WTC11 (cell line): ENCODE results near the gene TAS2R10. TPM values are rescaled to one million over a fixed set of nuclear protein-coding genes. Genes with fewer than 3 reads are reported as not detected.

Source experiments
- ATAC-seq: fragments of 200-7000 bp; cut with Tn5 transposase; 2 replicates; pipeline ENCODE4 v1.10.0; 2021; ENCODE audit warnings: mild to moderate bottlenecking, moderate library complexity
- CTCF ChIA-PET: fragments of 300-600 bp; sonication (Branson Sonifier 250); formaldehyde crosslinking; loops from one replicate; lab custom pipeline; 2021; ENCODE audit warnings: antibody characterized with exemption; lab: Charles Lee
- POLR2A ChIA-PET: fragments of 350-600 bp; sonication (Branson Sonifier 250); formaldehyde crosslinking; loops from one replicate; lab custom pipeline; 2021; ENCODE audit warnings: antibody characterized with exemption; lab: Charles Lee
- DNase-seq: peaks from one replicate; pipeline ENCODE4 v3.0.0; 2021; ENCODE audit warnings: low spot score
- H3K27ac Mint-ChIP-seq: 2 replicates; pipeline ENCODE4 v1.8.0; 2021; ENCODE audit warnings: mixed read lengths
- H3K27me3 Mint-ChIP-seq: 2 replicates; pipeline ENCODE4 v1.8.0; 2021; ENCODE audit warnings: low read depth, mild to moderate bottlenecking, moderate library complexity, mixed read lengths
- H3K36me3 Mint-ChIP-seq: 2 replicates; pipeline ENCODE4 v1.8.0; 2021; ENCODE audit warnings: mixed read lengths
- H3K4me1 Mint-ChIP-seq: 2 replicates; pipeline ENCODE4 v1.8.0; 2022; ENCODE audit warnings: mixed read lengths
- H3K4me3 Mint-ChIP-seq: 2 replicates; pipeline ENCODE4 v1.8.0; 2021; ENCODE audit warnings: mild to moderate bottlenecking, moderate library complexity, mixed read lengths
- H3K9me3 Mint-ChIP-seq: 2 replicates; pipeline ENCODE4 v1.8.0; 2021; ENCODE audit warnings: mixed read lengths
- KAT7 ChIP-seq: sonication (generic); formaldehyde crosslinking; IDR thresholded peaks from 2 replicates; pipeline ENCODE4 v1.8.1; 2023; ENCODE audit warnings: missing genetic modification reagents, mild to moderate bottlenecking, borderline replicate concordance
- NFE2L1 ChIP-seq: sonication (generic); formaldehyde crosslinking; IDR thresholded peaks from 2 replicates; pipeline ENCODE4 v1.8.1; 2023; ENCODE audit warnings: missing genetic modification reagents
- NR2C2 ChIP-seq: sonication (generic); formaldehyde crosslinking; IDR thresholded peaks from 2 replicates; pipeline ENCODE4 v1.8.0; 2022; ENCODE audit warnings: mild to moderate bottlenecking, missing genetic modification reagents
- NR3C1 ChIP-seq: sonication (generic); formaldehyde crosslinking; conservative IDR thresholded peaks from 2 replicates; pipeline ENCODE4 v1.8.1; 2023; ENCODE audit warnings: low read depth, mild to moderate bottlenecking, missing genetic modification reagents
- SMAD3 ChIP-seq: sonication (generic); formaldehyde crosslinking; IDR thresholded peaks from 2 replicates; pipeline ENCODE4 v1.8.0; 2022; ENCODE audit warnings: missing genetic modification reagents, mild to moderate bottlenecking, borderline replicate concordance
- STAT6 ChIP-seq: sonication (generic); formaldehyde crosslinking; conservative IDR thresholded peaks from 2 replicates; pipeline ENCODE4 v1.8.1; 2023; ENCODE audit warnings: mild to moderate bottlenecking, low read depth, missing genetic modification reagents, moderate library complexity
- TCF7 ChIP-seq: sonication (generic); formaldehyde crosslinking; IDR thresholded peaks from 2 replicates; pipeline ENCODE4 v1.8.0; 2022; ENCODE audit warnings: mild to moderate bottlenecking, low read depth, missing genetic modification reagents, moderate library complexity
- TEAD4 ChIP-seq: sonication (generic); formaldehyde crosslinking; IDR thresholded peaks from 2 replicates; pipeline ENCODE4 v1.8.0; 2022; ENCODE audit warnings: mild to moderate bottlenecking, missing genetic modification reagents
- ZNF138 ChIP-seq: sonication (generic); formaldehyde crosslinking; conservative IDR thresholded peaks from 2 replicates; pipeline ENCODE4 v1.8.1; 2022; ENCODE audit warnings: mild to moderate bottlenecking, moderate library complexity, missing genetic modification reagents
- ZNF219 ChIP-seq: sonication (generic); formaldehyde crosslinking; IDR thresholded peaks from 2 replicates; pipeline ENCODE4 v1.8.0; 2023; ENCODE audit warnings: missing genetic modification reagents, mild to moderate bottlenecking, borderline replicate concordance
- ZNF232 ChIP-seq: sonication (generic); formaldehyde crosslinking; IDR thresholded peaks from 2 replicates; pipeline ENCODE4 v1.8.0; 2022; ENCODE audit warnings: mild to moderate bottlenecking, missing genetic modification reagents
- ZNF425 ChIP-seq: fragments of 250-450 bp; sonication (Bioruptor Pico); conservative IDR thresholded peaks from 2 replicates; pipeline ENCODE4 v1.9.0; 2021; ENCODE audit warnings: mild to moderate bottlenecking
- ZSCAN18 ChIP-seq: fragments of 250-450 bp; sonication (Bioruptor Pico); IDR thresholded peaks from 2 replicates; pipeline ENCODE4 v2.1.2; 2022; ENCODE audit warnings: mild to moderate bottlenecking, moderate library complexity
- total RNA-seq: library from RNA; stranded (reverse); gene quantifications from 3 replicates; pipeline ENCODE4 v1.2.3, GENCODE V29; 2021
- TF ChIP-seq, protein P1 (sequence below): sonication (generic); formaldehyde crosslinking; IDR thresholded peaks from 2 replicates; pipeline ENCODE4 v1.8.1; 2023; ENCODE audit warnings: mild to moderate bottlenecking, missing genetic modification reagents, borderline replicate concordance
- TF ChIP-seq, protein P2 (sequence below): sonication (generic); formaldehyde crosslinking; IDR thresholded peaks from 2 replicates; pipeline ENCODE4 v1.8.1; 2022; ENCODE audit warnings: mild to moderate bottlenecking, moderate library complexity, missing genetic modification reagents
- TF ChIP-seq, protein P3 (sequence below): sonication (generic); formaldehyde crosslinking; IDR thresholded peaks from 2 replicates; pipeline ENCODE4 v1.8.1; 2023; ENCODE audit warnings: mild to moderate bottlenecking, missing genetic modification reagents, moderate library complexity
- TF ChIP-seq, protein P4 (sequence below): sonication (generic); formaldehyde crosslinking; conservative IDR thresholded peaks from 2 replicates; pipeline ENCODE4 v1.8.1; 2022; ENCODE audit warnings: mild to moderate bottlenecking, missing genetic modification reagents
- TF ChIP-seq, protein P5 (sequence below): fragments of 250-450 bp; sonication (Bioruptor Pico); IDR thresholded peaks from 2 replicates; pipeline ENCODE4 v1.9.0; 2021; ENCODE audit warnings: mild to moderate bottlenecking

The TAS2R10 gene
- total RNA-seq, 1 experiment from 2014 or later, result not detected

DNA sequence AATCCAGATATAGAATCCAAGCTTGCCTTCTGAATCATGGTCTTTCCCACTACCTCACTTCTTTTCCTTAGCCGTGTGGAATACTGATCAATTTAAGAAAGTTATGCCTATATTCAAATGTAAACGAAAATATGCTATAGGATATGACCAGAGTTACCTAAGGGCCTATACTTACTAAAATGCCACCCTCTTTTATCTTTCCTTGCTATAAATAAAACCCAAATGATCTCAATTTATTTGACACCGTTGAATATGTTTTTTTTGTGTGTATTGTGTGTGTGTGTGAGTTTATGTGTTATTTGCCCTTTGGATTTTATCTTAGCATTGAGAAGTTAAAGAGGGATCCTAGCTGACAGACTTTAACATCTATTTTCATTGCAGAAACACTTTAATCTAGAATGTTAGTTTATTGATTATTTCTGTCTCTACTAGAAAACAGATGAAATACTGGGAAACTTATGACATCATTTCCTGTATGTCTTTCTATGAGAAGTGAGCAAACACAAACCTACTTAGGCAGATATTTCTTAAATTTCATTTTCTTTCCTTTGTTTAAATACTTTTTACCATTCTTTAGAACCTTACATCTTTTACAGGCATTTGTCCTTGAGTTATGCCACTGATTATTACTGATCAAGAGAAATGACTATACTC is 14.1 kb downstream of the TAS2R10 start (continued):
- TF ChIP-seq ZNF425 (no peak), ZSCAN18 (CRISPR knock-in tag) (no peak), ZNF138 (CRISPR knock-in tag) (no peak), STAT6 (CRISPR knock-in tag) (no peak), TEAD4 (CRISPR knock-in tag) (no peak), NR2C2 (CRISPR knock-in tag) (no peak), TCF7 (CRISPR knock-in tag) (no peak), NR3C1 (CRISPR knock-in tag) (no peak)
- TF ChIP-seq, protein P1, sequence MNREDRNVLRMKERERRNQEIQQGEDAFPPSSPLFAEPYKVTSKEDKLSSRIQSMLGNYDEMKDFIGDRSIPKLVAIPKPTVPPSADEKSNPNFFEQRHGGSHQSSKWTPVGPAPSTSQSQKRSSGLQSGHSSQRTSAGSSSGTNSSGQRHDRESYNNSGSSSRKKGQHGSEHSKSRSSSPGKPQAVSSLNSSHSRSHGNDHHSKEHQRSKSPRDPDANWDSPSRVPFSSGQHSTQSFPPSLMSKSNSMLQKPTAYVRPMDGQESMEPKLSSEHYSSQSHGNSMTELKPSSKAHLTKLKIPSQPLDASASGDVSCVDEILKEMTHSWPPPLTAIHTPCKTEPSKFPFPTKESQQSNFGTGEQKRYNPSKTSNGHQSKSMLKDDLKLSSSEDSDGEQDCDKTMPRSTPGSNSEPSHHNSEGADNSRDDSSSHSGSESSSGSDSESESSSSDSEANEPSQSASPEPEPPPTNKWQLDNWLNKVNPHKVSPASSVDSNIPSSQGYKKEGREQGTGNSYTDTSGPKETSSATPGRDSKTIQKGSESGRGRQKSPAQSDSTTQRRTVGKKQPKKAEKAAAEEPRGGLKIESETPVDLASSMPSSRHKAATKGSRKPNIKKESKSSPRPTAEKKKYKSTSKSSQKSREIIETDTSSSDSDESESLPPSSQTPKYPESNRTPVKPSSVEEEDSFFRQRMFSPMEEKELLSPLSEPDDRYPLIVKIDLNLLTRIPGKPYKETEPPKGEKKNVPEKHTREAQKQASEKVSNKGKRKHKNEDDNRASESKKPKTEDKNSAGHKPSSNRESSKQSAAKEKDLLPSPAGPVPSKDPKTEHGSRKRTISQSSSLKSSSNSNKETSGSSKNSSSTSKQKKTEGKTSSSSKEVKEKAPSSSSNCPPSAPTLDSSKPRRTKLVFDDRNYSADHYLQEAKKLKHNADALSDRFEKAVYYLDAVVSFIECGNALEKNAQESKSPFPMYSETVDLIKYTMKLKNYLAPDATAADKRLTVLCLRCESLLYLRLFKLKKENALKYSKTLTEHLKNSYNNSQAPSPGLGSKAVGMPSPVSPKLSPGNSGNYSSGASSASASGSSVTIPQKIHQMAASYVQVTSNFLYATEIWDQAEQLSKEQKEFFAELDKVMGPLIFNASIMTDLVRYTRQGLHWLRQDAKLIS (CRISPR knock-in tag), result no peak

GRCh38 chr12:10810068-10810467 is 16.1 kb downstream of the TAS2R10 start, which contains the start of gene TAS2R9:
Gene TAS2R9, minus strand, starts transcription at chr12:10810168. Its CDS starts 93 bp downstream, at chr12:10810075.
- DNase-seq (no peak), ATAC-seq (no peak)
- H3K9me3 Mint-ChIP-seq, result no peaks in the 10 kb centered on the region
- H3K27me3 Mint-ChIP-seq, result no peaks in the 10 kb centered on the region; the same call in 1 of the 2 replicates
- peaks cover 13% of the 10 kb centered on the region for H3K4me1 Mint-ChIP-seq
- H3K4me3 Mint-ChIP-seq, result no peak within 1 kb of the TSS
- H3K36me3 Mint-ChIP-seq, result no peaks in the 10 kb centered on the region
- POLR2A ChIA-PET, result no interaction called here
- no peak within 1 kb of the TSS for H3K27ac Mint-ChIP-seq
- CTCF ChIA-PET, result no interaction called here
- TF ChIP-seq ZNF232 (no peak), ZSCAN18 (CRISPR knock-in tag) (no peak), KAT7 (CRISPR knock-in tag) (no peak), SMAD3 (CRISPR knock-in tag) (no peak), ZNF219 (CRISPR knock-in tag) (no peak), NFE2L1 (CRISPR knock-in tag) (no peak)
- TF ChIP-seq, protein P2, sequence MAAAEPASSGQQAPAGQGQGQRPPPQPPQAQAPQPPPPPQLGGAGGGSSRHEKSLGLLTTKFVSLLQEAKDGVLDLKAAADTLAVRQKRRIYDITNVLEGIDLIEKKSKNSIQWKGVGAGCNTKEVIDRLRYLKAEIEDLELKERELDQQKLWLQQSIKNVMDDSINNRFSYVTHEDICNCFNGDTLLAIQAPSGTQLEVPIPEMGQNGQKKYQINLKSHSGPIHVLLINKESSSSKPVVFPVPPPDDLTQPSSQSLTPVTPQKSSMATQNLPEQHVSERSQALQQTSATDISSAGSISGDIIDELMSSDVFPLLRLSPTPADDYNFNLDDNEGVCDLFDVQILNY (CRISPR knock-in tag), result no peak
- TF ChIP-seq, protein P3, sequence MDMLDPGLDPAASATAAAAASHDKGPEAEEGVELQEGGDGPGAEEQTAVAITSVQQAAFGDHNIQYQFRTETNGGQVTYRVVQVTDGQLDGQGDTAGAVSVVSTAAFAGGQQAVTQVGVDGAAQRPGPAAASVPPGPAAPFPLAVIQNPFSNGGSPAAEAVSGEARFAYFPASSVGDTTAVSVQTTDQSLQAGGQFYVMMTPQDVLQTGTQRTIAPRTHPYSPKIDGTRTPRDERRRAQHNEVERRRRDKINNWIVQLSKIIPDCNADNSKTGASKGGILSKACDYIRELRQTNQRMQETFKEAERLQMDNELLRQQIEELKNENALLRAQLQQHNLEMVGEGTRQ (CRISPR knock-in tag), result no peak
- TF ChIP-seq, protein P4, sequence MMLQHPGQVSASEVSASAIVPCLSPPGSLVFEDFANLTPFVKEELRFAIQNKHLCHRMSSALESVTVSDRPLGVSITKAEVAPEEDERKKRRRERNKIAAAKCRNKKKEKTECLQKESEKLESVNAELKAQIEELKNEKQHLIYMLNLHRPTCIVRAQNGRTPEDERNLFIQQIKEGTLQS (CRISPR knock-in tag), result no peak
- TF ChIP-seq, protein P5, sequence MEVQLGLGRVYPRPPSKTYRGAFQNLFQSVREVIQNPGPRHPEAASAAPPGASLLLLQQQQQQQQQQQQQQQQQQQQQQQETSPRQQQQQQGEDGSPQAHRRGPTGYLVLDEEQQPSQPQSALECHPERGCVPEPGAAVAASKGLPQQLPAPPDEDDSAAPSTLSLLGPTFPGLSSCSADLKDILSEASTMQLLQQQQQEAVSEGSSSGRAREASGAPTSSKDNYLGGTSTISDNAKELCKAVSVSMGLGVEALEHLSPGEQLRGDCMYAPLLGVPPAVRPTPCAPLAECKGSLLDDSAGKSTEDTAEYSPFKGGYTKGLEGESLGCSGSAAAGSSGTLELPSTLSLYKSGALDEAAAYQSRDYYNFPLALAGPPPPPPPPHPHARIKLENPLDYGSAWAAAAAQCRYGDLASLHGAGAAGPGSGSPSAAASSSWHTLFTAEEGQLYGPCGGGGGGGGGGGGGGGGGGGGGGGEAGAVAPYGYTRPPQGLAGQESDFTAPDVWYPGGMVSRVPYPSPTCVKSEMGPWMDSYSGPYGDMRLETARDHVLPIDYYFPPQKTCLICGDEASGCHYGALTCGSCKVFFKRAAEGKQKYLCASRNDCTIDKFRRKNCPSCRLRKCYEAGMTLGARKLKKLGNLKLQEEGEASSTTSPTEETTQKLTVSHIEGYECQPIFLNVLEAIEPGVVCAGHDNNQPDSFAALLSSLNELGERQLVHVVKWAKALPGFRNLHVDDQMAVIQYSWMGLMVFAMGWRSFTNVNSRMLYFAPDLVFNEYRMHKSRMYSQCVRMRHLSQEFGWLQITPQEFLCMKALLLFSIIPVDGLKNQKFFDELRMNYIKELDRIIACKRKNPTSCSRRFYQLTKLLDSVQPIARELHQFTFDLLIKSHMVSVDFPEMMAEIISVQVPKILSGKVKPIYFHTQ (CRISPR knock-in tag), result no peak
